HepG2 (cell line): ENCODE results near the gene CORO1C. TPM values are rescaled to one million over a fixed set of nuclear protein-coding genes. Genes with fewer than 3 reads are reported as not detected.

ENCODE experiments used
- ATAC-seq: fragments of 200-7000 bp; cut with Tn5 transposase; 3 replicates; pipeline ENCODE4 v1.9.1; 2020; ENCODE audit warnings: mild to moderate bottlenecking, moderate library complexity
- BruUV-seq: library from RNA; stranded (reverse); fragments of 400-500 nt; replicated peaks from 2 replicates; lab custom pipeline; 2021; lab: Mats Ljungman, UMichigan
- CTCF ChIA-PET: fragments of 300-600 bp; formaldehyde crosslinking; extraction: SDS; loops from one replicate; lab custom pipeline; 2021; ENCODE audit warnings: low total read pairs, inconsistent platforms, low intra/inter-chr PET ratio; lab: Yijun Ruan, JAX
- POLR2A ChIA-PET: fragments of 350-600 bp; sonication (Branson Sonifier 250); formaldehyde crosslinking; loops from one replicate; lab custom pipeline; 2020; ENCODE audit warnings: antibody characterized with exemption, inconsistent platforms; lab: Yijun Ruan, JAX
- DNase-seq: peaks from one replicate; pipeline ENCODE4 v3.0.0-alpha.2; 2015; ENCODE audit warnings: low spot score
- FAIRE-seq: peaks from 3 replicates; lab custom pipeline; 2011; peaks lifted over from hg19 to GRCh38; lab: Jason Lieb, UNC
- H2AFZ ChIP-seq: one replicate; pipeline ENCODE4 v1.6.1; 2011; ENCODE audit warnings: low read length, inconsistent platforms
- H3K27ac ChIP-seq: fragments of 300-600 bp; 3 replicates; pipeline ENCODE4 v1.8.0; 2011; ENCODE audit warnings: mixed run types, mild to moderate bottlenecking, mixed read lengths, low read length, inconsistent platforms; ENCODE audit not compliant: insufficient read depth; ENCODE audit errors: extremely low read length
- H3K27me3 ChIP-seq, 2 experiments: fragments of 200-600 bp in 1 of 2; 2 replicates in 1 of 2; 3 replicates in 1 of 2; pipeline versions ENCODE4 v1.6.0 to v1.8.0; 2011; ENCODE audit warnings: low read length in 2 of 2, mild to moderate bottlenecking in 2 of 2, moderate library complexity in 2 of 2, inconsistent platforms in 1 of 2; ENCODE audit not compliant: insufficient read depth in 2 of 2, control insufficient read depth in 1 of 2
- H3K36me3 ChIP-seq, 2 experiments: fragments of 200-600 bp in 1 of 2; replicated peaks in 1 of 2; 2 replicates in 1 of 2; 3 replicates in 1 of 2; pipeline versions ENCODE4 v1.5.1 to v1.8.0; 2011; ENCODE audit warnings: low read length in 2 of 2, inconsistent platforms in 1 of 2; ENCODE audit not compliant: insufficient read depth in 2 of 2, control insufficient read depth in 1 of 2
- H3K4me1 ChIP-seq: 2 replicates; pipeline ENCODE4 v1.5.1; 2012; ENCODE audit warnings: low read length, inconsistent platforms; ENCODE audit not compliant: insufficient read depth
- H3K4me2 ChIP-seq: 2 replicates; pipeline ENCODE4 v1.6.0; 2011; ENCODE audit warnings: low read depth, low read length, inconsistent platforms
- H3K4me3 ChIP-seq, 3 experiments: fragments of 200-600 bp in 1 of 3; sonication (generic), shearing (Covaris generic) in 1 of 3; replicated peaks in 1 of 3; 2 replicates each; pipeline ENCODE4 v1.5.1; 2011 to 2016; ENCODE audit warnings: low read length in 3 of 3, inconsistent platforms in 2 of 3, low read depth in 2 of 3, mild to moderate bottlenecking in 2 of 3, control low read depth in 1 of 3, mixed read lengths in 1 of 3; ENCODE audit not compliant: insufficient read depth in 1 of 3
- H3K79me2 ChIP-seq: one replicate; pipeline ENCODE4 v1.6.1; 2011; ENCODE audit warnings: low read length, inconsistent platforms; ENCODE audit not compliant: insufficient read depth
- H3K9ac ChIP-seq: 2 replicates; pipeline ENCODE4 v1.6.0; 2011; ENCODE audit warnings: mild to moderate bottlenecking, low read depth, low read length, inconsistent platforms; ENCODE audit not compliant: insufficient read depth
- H3K9me3 ChIP-seq: 2 replicates; pipeline ENCODE4 v1.5.1; 2012; ENCODE audit warnings: mild to moderate bottlenecking, low read length
- H4K20me1 ChIP-seq: 2 replicates; pipeline ENCODE4 v1.6.0; 2011; ENCODE audit warnings: inconsistent platforms, mild to moderate bottlenecking, low read length, moderate library complexity; ENCODE audit not compliant: insufficient read depth
- GMEB1 ChIP-seq: sonication (generic); formaldehyde crosslinking; IDR thresholded peaks from 2 replicates; pipeline ENCODE4 v1.5.1; 2020; ENCODE audit warnings: missing genetic modification reagents, mild to moderate bottlenecking, borderline replicate concordance
- TBX2 ChIP-seq: sonication (generic); formaldehyde crosslinking; IDR thresholded peaks from 2 replicates; pipeline ENCODE4 v1.5.0; 2020; ENCODE audit warnings: missing genetic modification reagents, mild to moderate bottlenecking, borderline replicate concordance
- ZMYM3 ChIP-seq: sonication (generic); formaldehyde crosslinking; IDR thresholded peaks from 2 replicates; pipeline ENCODE4 v1.5.1; 2020; ENCODE audit warnings: mild to moderate bottlenecking, missing genetic modification reagents
- ZNF24 ChIP-seq: fragments of 450-650 bp; IDR thresholded peaks from 2 replicates; pipeline ENCODE4 v1.6.1; 2017; ENCODE audit warnings: antibody characterized with exemption, mild to moderate bottlenecking
- ZNF3 ChIP-seq: IDR thresholded peaks from 2 replicates; pipeline ENCODE4 v1.7.0; 2017; ENCODE audit warnings: inconsistent platforms
- ZNF629 ChIP-seq: sonication (generic); formaldehyde crosslinking; conservative IDR thresholded peaks from 2 replicates; pipeline ENCODE4 v1.5.0; 2020; ENCODE audit warnings: missing genetic modification reagents
- WGBS: methylation state at CpG from one replicate; pipeline ENCODE4 v1.1.6; 2017; ENCODE audit warnings: low lambda C conversion rate; 5-methylcytosine and 5-hydroxymethylcytosine counted together
- in situ Hi-C: cut with HindIII; loops from 2 replicates; pipeline ENCODE4 v1.10.0; 2017; ENCODE audit warnings: low pct_unique_long_range_greater_than_20kb; ENCODE audit not compliant: extremely low pct_ligation_motif_present
- intact Hi-C: fragments of 100-400 bp; cut with micrococcal nuclease; formaldehyde crosslinking; loops from one replicate; pipeline ENCODE4 v1.10.0; 2022; ENCODE audit not compliant: unreplicated experiment
- polyA plus RNA-seq, 8 experiments: library from polyadenylated mRNA; depleted of rRNA in 3 of 8; stranded (reverse) in 7 of 8; unstranded in 1 of 8; fragments of >200 nt; fragmentation: Illumina TruSeq in 4 of 8; extraction: Trizol in 4 of 8; gene quantifications; 2 replicates each; pipeline versions ENCODE4 v1.2.1 to v1.2.3, GENCODE V29; 2011 to 2016; ENCODE audit warnings: low read depth in 4 of 8, missing spikeins in 1 of 8, mixed read lengths in 1 of 8; ENCODE audit not compliant: insufficient read depth in 1 of 8
- total RNA-seq, 5 experiments: library from RNA; depleted of rRNA; stranded (reverse); fragments of >200 nt; fragmentation: Illumina TruSeq; extraction: Trizol; gene quantifications; 2 replicates each; pipeline ENCODE4 v1.2.3, GENCODE V29; 2016; ENCODE audit warnings: low read depth in 1 of 5

Gene CORO1C
- total and polyA plus RNA-seq, 2 of the 13 experiments (the other 11 are each of a cell fraction or from before 2014, with no cell fraction given), result 73.7 to 131 TPM

GRCh38 chr12:108598553-108599250 lies 132.6 kb downstream of the CORO1C start:
- CTCF ChIA-PET, result no interaction called here
- no peak overlapping the region for H3K9ac ChIP-seq
- no peaks in the 10 kb centered on the region for H3K36me3 ChIP-seq
- ATAC-seq, result no peak
- 0 out of 2 replicates have a peak, but pooled peaks cover 6% of the 10 kb centered on the region for H3K4me1 ChIP-seq
- H3K79me2 ChIP-seq, result no peaks in the 10 kb centered on the region
- BruUV-seq, result no TSS peak
- H3K4me2 ChIP-seq, result no peak overlapping the region
- in situ Hi-C loops (no loop called here), intact Hi-C loops (no loop called here)
- no peaks in the 10 kb centered on the region for H4K20me1 ChIP-seq
- 44% methylated on average over 11 of the region's 11 CpGs for WGBS
- TF ChIP-seq ZNF24 (peak; percentile 62; the same call in 1 of the 2 replicates), ZNF629 (CRISPR knock-in tag) (peak; percentile 77), ZNF3 (peak; percentile 79; the same call in 1 of the 2 replicates), GMEB1 (CRISPR knock-in tag) (no peak), ZMYM3 (CRISPR knock-in tag) (peak; percentile 41; the same call in 1 of the 2 replicates), TBX2 (CRISPR knock-in tag) (no peak)
- no peak overlapping the region for H2AFZ ChIP-seq
- peaks cover 7 to 19% of the 10 kb centered on the region in 2 experiments; a peak in 2 of 5 replicates for H3K27me3 ChIP-seq
- POLR2A ChIA-PET, result no interaction called here
- no peak overlapping the region for H3K27ac ChIP-seq
- no peak for FAIRE-seq
- no peaks in the 10 kb centered on the region for H3K9me3 ChIP-seq
- H3K4me3 ChIP-seq, result no peak overlapping the region
- no peak for DNase-seq
